ENCODE measurements around the gene TXNRD1.
"Not testable (repeated sequence)": the region's sequence is repeated elsewhere in the genome, so short reads cannot be mapped to it uniquely, and the experiment has no call there.

Gene TXNRD1

GRCh38 chr12:104316936-104317335 lies 101.4 kb downstream of the TXNRD1 start:
- no peaks in the 10 kb centered on the region for H3K27me3 ChIP-seq (ENCODE audit: control insufficient read depth, insufficient read depth, low read length)
- no peak overlapping the region for H3K4me3 ChIP-seq (ENCODE audit: low read length)
- H3K9ac ChIP-seq (ENCODE audit: low read length) = no peak overlapping the region
- peaks cover 5% of the 10 kb centered on the region for H3K36me3 ChIP-seq (ENCODE audit: control insufficient read depth, insufficient read depth, low read length)
- no peaks in the 10 kb centered on the region for H3K4me1 ChIP-seq (ENCODE audit: control insufficient read depth, insufficient read depth, low read length)
- no peaks in the 10 kb centered on the region for H3K9me3 ChIP-seq (ENCODE audit: control insufficient read depth, low read length)

GRCh38 chr12:104317538-104318210 lies 102.1 kb downstream of the TXNRD1 start:
- Histone ChIP-seq H3K9ac (ENCODE audit: low read length) (no peak overlapping the region), H3K36me3 (ENCODE audit: control insufficient read depth, insufficient read depth, low read length) (no peaks in the 10 kb centered on the region), H3K9me3 (ENCODE audit: control insufficient read depth, low read length) (no peaks in the 10 kb centered on the region), H3K27me3 (ENCODE audit: control insufficient read depth, insufficient read depth, low read length) (no peaks in the 10 kb centered on the region), H3K4me1 (ENCODE audit: control insufficient read depth, insufficient read depth, low read length) (no peaks in the 10 kb centered on the region), H3K4me3 (ENCODE audit: low read length) (no peak overlapping the region)

GRCh38 chr12:104319028-104319427 lies 103.4 kb downstream of the TXNRD1 start:
- Histone ChIP-seq H3K36me3 (ENCODE audit: control insufficient read depth, insufficient read depth, low read length) (no peaks in the 10 kb centered on the region), H3K27me3 (ENCODE audit: control insufficient read depth, insufficient read depth, low read length) (no peaks in the 10 kb centered on the region), H3K9ac (ENCODE audit: low read length) (no peak overlapping the region), H3K9me3 (ENCODE audit: control insufficient read depth, low read length) (no peaks in the 10 kb centered on the region), H3K4me3 (ENCODE audit: low read length) (no peak overlapping the region), H3K4me1 (ENCODE audit: control insufficient read depth, insufficient read depth, low read length) (no peaks in the 10 kb centered on the region)

GRCh38 chr12:104319918-104320626 lies 104.5 kb downstream of the TXNRD1 start:
- Histone ChIP-seq H3K27me3 (ENCODE audit: control insufficient read depth, insufficient read depth, low read length) (no peaks in the 10 kb centered on the region), H3K4me3 (ENCODE audit: low read length) (no peak overlapping the region), H3K9ac (ENCODE audit: low read length) (no peak overlapping the region), H3K4me1 (ENCODE audit: control insufficient read depth, insufficient read depth, low read length) (no peaks in the 10 kb centered on the region), H3K36me3 (ENCODE audit: control insufficient read depth, insufficient read depth, low read length) (peaks cover 4% of the 10 kb centered on the region), H3K9me3 (ENCODE audit: control insufficient read depth, low read length) (no peaks in the 10 kb centered on the region)

GRCh38 chr12:104320627-104321024 lies 105.0 kb downstream of the TXNRD1 start:
- no peaks in the 10 kb centered on the region for H3K9me3 ChIP-seq (ENCODE audit: control insufficient read depth, low read length)
- H3K9ac ChIP-seq (ENCODE audit: low read length) = no peak overlapping the region
- peaks cover 4% of the 10 kb centered on the region for H3K36me3 ChIP-seq (ENCODE audit: control insufficient read depth, insufficient read depth, low read length)
- no peak overlapping the region for H3K4me3 ChIP-seq (ENCODE audit: low read length)
- H3K4me1 ChIP-seq (ENCODE audit: control insufficient read depth, insufficient read depth, low read length) = no peaks in the 10 kb centered on the region
- H3K27me3 ChIP-seq (ENCODE audit: control insufficient read depth, insufficient read depth, low read length) = no peaks in the 10 kb centered on the region

- Histone ChIP-seq H3K4me3 (ENCODE audit: low read length) (no peak overlapping the region), H3K4me1 (ENCODE audit: control insufficient read depth, insufficient read depth, low read length) (no peaks in the 10 kb centered on the region), H3K9ac (ENCODE audit: low read length) (no peak overlapping the region), H3K9me3 (ENCODE audit: control insufficient read depth, low read length) (no peaks in the 10 kb centered on the region), H3K36me3 (ENCODE audit: control insufficient read depth, insufficient read depth, low read length) (peaks cover 4% of the 10 kb centered on the region), H3K27me3 (ENCODE audit: control insufficient read depth, insufficient read depth, low read length) (no peaks in the 10 kb centered on the region)
Observed at GRCh38 chr12:104321949-104322348, 106.4 kb downstream of the TXNRD1 start.

GRCh38 chr12:104322533-104322932 lies 107.0 kb downstream of the TXNRD1 start:
- H3K4me3 ChIP-seq (ENCODE audit: low read length); H3K27me3 ChIP-seq (ENCODE audit: control insufficient read depth, insufficient read depth, low read length); H3K4me1 ChIP-seq (ENCODE audit: control insufficient read depth, insufficient read depth, low read length); H3K36me3 ChIP-seq (ENCODE audit: control insufficient read depth, insufficient read depth, low read length); H3K9me3 ChIP-seq (ENCODE audit: control insufficient read depth, low read length); H3K9ac ChIP-seq (ENCODE audit: low read length): not testable (repeated sequence)

- no peaks in the 10 kb centered on the region for H3K27me3 ChIP-seq (ENCODE audit: control insufficient read depth, insufficient read depth, low read length)
- no peaks in the 10 kb centered on the region for H3K4me1 ChIP-seq (ENCODE audit: control insufficient read depth, insufficient read depth, low read length)
- peaks cover 4% of the 10 kb centered on the region for H3K36me3 ChIP-seq (ENCODE audit: control insufficient read depth, insufficient read depth, low read length)
- no peaks in the 10 kb centered on the region for H3K9me3 ChIP-seq (ENCODE audit: control insufficient read depth, low read length)
- H3K4me3 ChIP-seq (ENCODE audit: low read length) = no peak overlapping the region
- no peak overlapping the region for H3K9ac ChIP-seq (ENCODE audit: low read length)
Observed at GRCh38 chr12:104323899-104324298, 108.3 kb downstream of the TXNRD1 start.

GRCh38 chr12:104328278-104328677 lies 112.7 kb downstream of the TXNRD1 start:
- H3K9me3 ChIP-seq (ENCODE audit: control insufficient read depth, low read length); H3K9ac ChIP-seq (ENCODE audit: low read length); H3K27me3 ChIP-seq (ENCODE audit: control insufficient read depth, insufficient read depth, low read length); H3K4me3 ChIP-seq (ENCODE audit: low read length); H3K4me1 ChIP-seq (ENCODE audit: control insufficient read depth, insufficient read depth, low read length); H3K36me3 ChIP-seq (ENCODE audit: control insufficient read depth, insufficient read depth, low read length): not testable (repeated sequence)

- H3K9me3 ChIP-seq (ENCODE audit: control insufficient read depth, low read length) = no peaks in the 10 kb centered on the region
- no peaks in the 10 kb centered on the region for H3K4me1 ChIP-seq (ENCODE audit: control insufficient read depth, insufficient read depth, low read length)
- H3K36me3 ChIP-seq (ENCODE audit: control insufficient read depth, insufficient read depth, low read length) = peaks cover 4% of the 10 kb centered on the region
- H3K4me3 ChIP-seq (ENCODE audit: low read length) = no peak overlapping the region
- H3K27me3 ChIP-seq (ENCODE audit: control insufficient read depth, insufficient read depth, low read length) = no peaks in the 10 kb centered on the region
- H3K9ac ChIP-seq (ENCODE audit: low read length) = no peak overlapping the region
Observed at GRCh38 chr12:104328790-104329189, 113.2 kb downstream of the TXNRD1 start.

GRCh38 chr12:104329707-104330532 lies 114.3 kb downstream of the TXNRD1 start:
- Histone ChIP-seq H3K4me3 (ENCODE audit: low read length) (no peak overlapping the region), H3K36me3 (ENCODE audit: control insufficient read depth, insufficient read depth, low read length) (no peaks in the 10 kb centered on the region), H3K27me3 (ENCODE audit: control insufficient read depth, insufficient read depth, low read length) (no peaks in the 10 kb centered on the region), H3K9me3 (ENCODE audit: control insufficient read depth, low read length) (no peaks in the 10 kb centered on the region), H3K4me1 (ENCODE audit: control insufficient read depth, insufficient read depth, low read length) (no peaks in the 10 kb centered on the region), H3K9ac (ENCODE audit: low read length) (no peak overlapping the region)

GRCh38 chr12:104331376-104331775 lies 115.8 kb downstream of the TXNRD1 start:
- Histone ChIP-seq H3K9me3 (ENCODE audit: control insufficient read depth, low read length) (no peaks in the 10 kb centered on the region), H3K36me3 (ENCODE audit: control insufficient read depth, insufficient read depth, low read length) (no peaks in the 10 kb centered on the region), H3K27me3 (ENCODE audit: control insufficient read depth, insufficient read depth, low read length) (no peaks in the 10 kb centered on the region), H3K9ac (ENCODE audit: low read length) (no peak overlapping the region), H3K4me3 (ENCODE audit: low read length) (no peak overlapping the region), H3K4me1 (ENCODE audit: control insufficient read depth, insufficient read depth, low read length) (no peaks in the 10 kb centered on the region)

Data from mucosa of stomach (tissue), 1 donor.